GM13977 (cell line): Measurements from ENCODE around the gene SLC6A8.
"Not testable (repeated sequence)": the region's sequence is repeated elsewhere in the genome, so short reads cannot be mapped to it uniquely, and the experiment has no call there.

Experiments used
- DNase-seq: peaks from one replicate; pipeline ENCODE4 v3.0.0; 2012; ENCODE audit warnings: low spot score
- CTCF ChIP-seq: IDR thresholded peaks from 2 replicates; pipeline ENCODE4 v1.5.1; 2012; ENCODE audit warnings: mild to moderate bottlenecking, control low read depth; ENCODE audit not compliant: insufficient read depth; ENCODE audit errors: extremely low read depth, missing control alignments
- in situ Hi-C: fragments of 300-500 bp; cut with MboI; formaldehyde crosslinking; loops from one replicate; pipeline ENCODE4 v1.12.0; 2022; ENCODE audit warnings: low sequenced_read_pairs, low pct_unique_long_range_greater_than_20kb, mixed read lengths, inconsistent platforms; ENCODE audit not compliant: unreplicated experiment

SLC6A8 gene

GRCh38 chrX:153693216-153694086 is 5.7 kb downstream of the SLC6A8 start:
- DNase-seq: no peak
- no peak for TF ChIP-seq CTCF
- in situ Hi-C loops: no loop called here

GRCh38 chrX:153694256-153694655 is 6.5 kb downstream of the SLC6A8 start:
- in situ Hi-C loops, DNase-seq: not testable (repeated sequence)

- in situ Hi-C loops: no loop called here
- no peak for DNase-seq
These were observed 7.1 kb downstream of the SLC6A8 start for GRCh38 chrX:153694687-153695270.

GRCh38 chrX:153696100-153696499 is 8.4 kb downstream of the SLC6A8 start:
- in situ Hi-C loops: no loop called here
- DNase-seq: no peak
- TF ChIP-seq CTCF: no peak

More at GRCh38 chrX:153694687-153695270, 7.1 kb downstream of the SLC6A8 start:
- TF ChIP-seq CTCF: no peak

GRCh38 chrX:153696538-153696937 is 8.8 kb downstream of the SLC6A8 start:
- in situ Hi-C loops, DNase-seq: not testable (repeated sequence)

GRCh38 chrX:153696986-153697722 is 9.4 kb downstream of the SLC6A8 start:
- DNase-seq, in situ Hi-C loops: not testable (repeated sequence)

- in situ Hi-C loops: no loop called here
- DNase-seq: no peak
- no peak for TF ChIP-seq CTCF
These were observed 10.5 kb downstream of the SLC6A8 start for GRCh38 chrX:153697924-153698865.

GRCh38 chrX:153699210-153699783 is 11.6 kb downstream of the SLC6A8 start:
- in situ Hi-C loops, DNase-seq: not testable (repeated sequence)

- in situ Hi-C loops, DNase-seq: not testable (repeated sequence)
These were observed 12.2 kb downstream of the SLC6A8 start for GRCh38 chrX:153699784-153700371.
